BE2C (cell line): ENCODE measurements around the gene HSD3B2.

Experiments
- DNase-seq: peaks from one replicate; pipeline ENCODE4 v3.0.0-alpha.2; 2020
- H3K27me3 ChIP-seq: fragments of 250-450 bp; sonication (Bioruptor Pico); 2 replicates; pipeline ENCODE4 v1.5.1; 2020; ENCODE audit warnings: mild to moderate bottlenecking
- H3K36me3 ChIP-seq: fragments of 250-450 bp; sonication (Bioruptor Pico); 2 replicates; pipeline ENCODE4 v1.5.1; 2020; ENCODE audit warnings: mild to moderate bottlenecking
- H3K4me1 ChIP-seq: fragments of 250-450 bp; sonication (Bioruptor Pico); 2 replicates; pipeline ENCODE4 v1.5.1; 2020
- H3K4me3 ChIP-seq: 2 replicates; pipeline ENCODE4 v1.5.1; 2011; ENCODE audit warnings: low read depth, low read length
- H3K9me3 ChIP-seq: fragments of 250-450 bp; sonication (Bioruptor Pico); 2 replicates; pipeline ENCODE4 v1.5.1; 2020
- CTCF ChIP-seq: IDR thresholded peaks from 2 replicates; pipeline ENCODE4 v1.5.1; 2012; ENCODE audit warnings: mild to moderate bottlenecking, low read depth, low read length

HSD3B2 gene

DNA sequence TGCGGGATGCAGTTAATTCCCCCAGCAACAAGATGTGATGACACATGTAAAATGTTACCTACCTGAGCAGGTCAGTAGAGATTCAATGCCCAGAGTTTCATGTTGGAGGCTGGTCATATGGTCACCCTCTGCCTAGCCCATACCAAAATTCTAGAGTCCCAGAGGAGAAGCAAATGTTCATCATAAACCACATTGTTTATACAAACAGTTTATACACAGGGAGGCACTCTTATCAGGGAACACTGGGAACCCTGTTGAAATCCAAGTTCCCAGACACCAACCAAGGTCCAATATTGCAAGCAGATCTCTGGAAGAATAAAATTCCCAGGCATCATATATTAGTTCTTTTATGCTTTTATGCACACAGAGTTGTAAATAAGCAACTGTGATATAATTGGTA, 35.8 kb upstream of the HSD3B2 start:
- TF ChIP-seq CTCF: no peak
- H3K27me3 ChIP-seq: no peaks in the 10 kb centered on the region
- H3K9me3 ChIP-seq: no peaks in the 10 kb centered on the region
- no peak overlapping the region for H3K4me3 ChIP-seq
- no peaks in the 10 kb centered on the region for H3K36me3 ChIP-seq
- H3K4me1 ChIP-seq: no peaks in the 10 kb centered on the region
- DNase-seq: no peak

DNA sequence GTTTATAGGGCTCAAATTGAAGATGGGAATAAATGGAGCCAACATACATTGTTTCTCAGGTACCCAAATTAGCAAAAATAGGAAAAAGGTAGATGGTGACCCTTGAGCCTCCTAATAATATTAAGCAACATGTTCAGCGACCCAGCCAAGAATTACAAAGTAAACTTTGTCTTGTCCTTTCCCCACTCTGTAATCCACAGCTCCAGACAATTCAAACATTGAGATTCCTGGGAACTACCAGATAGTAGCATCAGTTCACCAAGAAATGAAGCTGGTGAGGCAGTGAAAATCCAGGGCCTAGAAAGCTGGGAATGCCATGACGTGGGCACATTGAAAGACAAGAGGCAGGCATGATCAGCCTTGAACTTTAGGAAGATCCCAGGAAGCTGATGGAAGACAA, 34.6 kb upstream of the HSD3B2 start:
- no peaks in the 10 kb centered on the region for H3K36me3 ChIP-seq
- DNase-seq: no peak
- H3K4me3 ChIP-seq: no peak overlapping the region
- TF ChIP-seq CTCF: no peak
- H3K9me3 ChIP-seq: no peaks in the 10 kb centered on the region
- no peaks in the 10 kb centered on the region for H3K27me3 ChIP-seq
- H3K4me1 ChIP-seq: no peaks in the 10 kb centered on the region

GRCh38 chr1:119380983-119381662, 33.8 kb upstream of the HSD3B2 start:
- no peak overlapping the region for H3K4me3 ChIP-seq

GRCh38 chr1:119384591-119384990, 30.4 kb upstream of the HSD3B2 start:
- TF ChIP-seq CTCF: no peak
- Histone ChIP-seq H3K36me3 (no peaks in the 10 kb centered on the region), H3K4me3 (no peak overlapping the region), H3K9me3 (no peaks in the 10 kb centered on the region), H3K4me1 (no peaks in the 10 kb centered on the region), H3K27me3 (no peaks in the 10 kb centered on the region)
- DNase-seq: no peak

More at GRCh38 chr1:119380983-119381662, 33.8 kb upstream of the HSD3B2 start:
- no peak for DNase-seq
- Histone ChIP-seq H3K9me3 (no peaks in the 10 kb centered on the region), H3K36me3 (no peaks in the 10 kb centered on the region), H3K27me3 (no peaks in the 10 kb centered on the region), H3K4me1 (no peaks in the 10 kb centered on the region)
- no peak for TF ChIP-seq CTCF

GRCh38 chr1:119385650-119386049, 29.3 kb upstream of the HSD3B2 start:
- Histone ChIP-seq H3K27me3 (no peaks in the 10 kb centered on the region), H3K9me3 (no peaks in the 10 kb centered on the region), H3K4me1 (no peaks in the 10 kb centered on the region), H3K4me3 (no peak overlapping the region), H3K36me3 (no peaks in the 10 kb centered on the region)
- no peak for TF ChIP-seq CTCF
- DNase-seq: no peak

- Histone ChIP-seq H3K4me3 (no peak overlapping the region), H3K4me1 (no peaks in the 10 kb centered on the region), H3K9me3 (no peaks in the 10 kb centered on the region), H3K36me3 (no peaks in the 10 kb centered on the region), H3K27me3 (no peaks in the 10 kb centered on the region)
- no peak for DNase-seq
- no peak for TF ChIP-seq CTCF
Measured at GRCh38 chr1:119387858-119388257, 27.1 kb upstream of the HSD3B2 start.
